Dermis blood vessel endothelial cell (primary cell): ENCODE results near the gene ZNF609. TPM values are rescaled to one million over a fixed set of nuclear protein-coding genes. Genes with fewer than 3 reads are reported as not detected.

Source experiments
- DNase-seq: peaks from one replicate; pipeline ENCODE4 v3.0.0; 2010
- total RNA-seq: library from RNA; depleted of rRNA; stranded (reverse); fragments of >200 nt; gene quantifications from 2 replicates; pipeline ENCODE4 v1.2.3, GENCODE V29; 2014

The ZNF609 gene
- total RNA-seq, 1 donor from 2014 or later: 28.8 TPM

GRCh38 chr15:64502551-64502950, 42.2 kb downstream of the ZNF609 start:
- no peak for DNase-seq

GRCh38 chr15:64503197-64503596, 42.8 kb downstream of the ZNF609 start:
- DNase-seq: peak; percentile 87

GRCh38 chr15:64503640-64504039, 43.3 kb downstream of the ZNF609 start:
- peak; percentile 34 for DNase-seq

- DNase-seq: peak; percentile 70
Measured at GRCh38 chr15:64507293-64507802, 47.0 kb downstream of the ZNF609 start.

GRCh38 chr15:64507845-64508244, 47.5 kb downstream of the ZNF609 start:
- DNase-seq: no peak

GRCh38 chr15:64513823-64514222, 53.4 kb downstream of the ZNF609 start:
- DNase-seq: no peak

- DNase-seq: no peak
Measured at GRCh38 chr15:64515196-64515595, 54.8 kb downstream of the ZNF609 start.

GRCh38 chr15:64515825-64516224, 55.4 kb downstream of the ZNF609 start:
- DNase-seq: no peak

GRCh38 chr15:64519897-64520296, 59.5 kb downstream of the ZNF609 start:
- no peak for DNase-seq

GRCh38 chr15:64521201-64521600, 60.8 kb downstream of the ZNF609 start:
- peak; percentile 46 for DNase-seq

- DNase-seq: peak; percentile 66
Measured at GRCh38 chr15:64521726-64522164, 61.4 kb downstream of the ZNF609 start.

- DNase-seq: no peak
Measured at GRCh38 chr15:64522226-64522823, 61.9 kb downstream of the ZNF609 start.

- DNase-seq: no peak
Measured at GRCh38 chr15:64523240-64523639, 62.9 kb downstream of the ZNF609 start.

GRCh38 chr15:64524778-64525177, 64.4 kb downstream of the ZNF609 start:
- no peak for DNase-seq

GRCh38 chr15:64525828-64526530, 65.6 kb downstream of the ZNF609 start:
- no peak for DNase-seq

GRCh38 chr15:64527263-64527984, 67.0 kb downstream of the ZNF609 start:
- DNase-seq: peak; percentile 63

- no peak for DNase-seq
Measured at GRCh38 chr15:64528871-64529270, 68.5 kb downstream of the ZNF609 start.

GRCh38 chr15:64530472-64530871, 70.1 kb downstream of the ZNF609 start:
- DNase-seq: no peak

- DNase-seq: peak; percentile 39
Measured at GRCh38 chr15:64530918-64531317, 70.5 kb downstream of the ZNF609 start.

GRCh38 chr15:64532521-64533315, 72.3 kb downstream of the ZNF609 start:
- DNase-seq: no peak

GRCh38 chr15:64535460-64536243, 75.3 kb downstream of the ZNF609 start:
- no peak for DNase-seq
